Measurements from ENCODE around the gene NR3C1.

GRCh38 chr5:143402017-143402552 is 1.4 kb downstream of the NR3C1 start:
- TF ChIP-seq PPARA (CRISPR knock-in tag; IDR thresholded peaks at IDR 0.05; ENCODE audit: borderline replicate concordance) = no peak
- TF ChIP-seq, protein P1, sequence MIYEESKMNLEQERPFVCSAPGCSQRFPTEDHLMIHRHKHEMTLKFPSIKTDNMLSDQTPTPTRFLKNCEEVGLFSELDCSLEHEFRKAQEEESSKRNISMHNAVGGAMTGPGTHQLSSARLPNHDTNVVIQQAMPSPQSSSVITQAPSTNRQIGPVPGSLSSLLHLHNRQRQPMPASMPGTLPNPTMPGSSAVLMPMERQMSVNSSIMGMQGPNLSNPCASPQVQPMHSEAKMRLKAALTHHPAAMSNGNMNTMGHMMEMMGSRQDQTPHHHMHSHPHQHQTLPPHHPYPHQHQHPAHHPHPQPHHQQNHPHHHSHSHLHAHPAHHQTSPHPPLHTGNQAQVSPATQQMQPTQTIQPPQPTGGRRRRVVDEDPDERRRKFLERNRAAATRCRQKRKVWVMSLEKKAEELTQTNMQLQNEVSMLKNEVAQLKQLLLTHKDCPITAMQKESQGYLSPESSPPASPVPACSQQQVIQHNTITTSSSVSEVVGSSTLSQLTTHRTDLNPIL (CRISPR knock-in tag; IDR thresholded peaks at IDR 0.05; ENCODE audit: low read depth) = no peak
- TF ChIP-seq TOX (CRISPR knock-in tag; IDR thresholded peaks at IDR 0.05; ENCODE audit: borderline replicate concordance) = no peak
- TF ChIP-seq TCF4 (CRISPR knock-in tag; IDR thresholded peaks at IDR 0.05; ENCODE audit: borderline replicate concordance) = no peak
- TF ChIP-seq BACH2 (CRISPR knock-in tag; IDR thresholded peaks at IDR 0.05; ENCODE audit: borderline replicate concordance) = no peak
- TF ChIP-seq, protein P2, sequence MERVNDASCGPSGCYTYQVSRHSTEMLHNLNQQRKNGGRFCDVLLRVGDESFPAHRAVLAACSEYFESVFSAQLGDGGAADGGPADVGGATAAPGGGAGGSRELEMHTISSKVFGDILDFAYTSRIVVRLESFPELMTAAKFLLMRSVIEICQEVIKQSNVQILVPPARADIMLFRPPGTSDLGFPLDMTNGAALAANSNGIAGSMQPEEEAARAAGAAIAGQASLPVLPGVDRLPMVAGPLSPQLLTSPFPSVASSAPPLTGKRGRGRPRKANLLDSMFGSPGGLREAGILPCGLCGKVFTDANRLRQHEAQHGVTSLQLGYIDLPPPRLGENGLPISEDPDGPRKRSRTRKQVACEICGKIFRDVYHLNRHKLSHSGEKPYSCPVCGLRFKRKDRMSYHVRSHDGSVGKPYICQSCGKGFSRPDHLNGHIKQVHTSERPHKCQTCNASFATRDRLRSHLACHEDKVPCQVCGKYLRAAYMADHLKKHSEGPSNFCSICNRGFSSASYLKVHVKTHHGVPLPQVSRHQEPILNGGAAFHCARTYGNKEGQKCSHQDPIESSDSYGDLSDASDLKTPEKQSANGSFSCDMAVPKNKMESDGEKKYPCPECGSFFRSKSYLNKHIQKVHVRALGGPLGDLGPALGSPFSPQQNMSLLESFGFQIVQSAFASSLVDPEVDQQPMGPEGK (CRISPR knock-in tag; IDR thresholded peaks at IDR 0.05; ENCODE audit: borderline replicate concordance) = no peak
- TF ChIP-seq OSR1 (CRISPR knock-in tag; IDR thresholded peaks at IDR 0.05) = no peak
- TF ChIP-seq ZNF565 (CRISPR knock-in tag; conservative IDR thresholded peaks at IDR 0.05; ENCODE audit: low read depth) = no peak
- TF ChIP-seq ZC3H10 (CRISPR knock-in tag; IDR thresholded peaks at IDR 0.05) = no peak
- TF ChIP-seq ARNTL (CRISPR knock-in tag; IDR thresholded peaks at IDR 0.05; ENCODE audit: borderline replicate concordance, low read depth) = no peak
- no peak for TF ChIP-seq POU6F1 (CRISPR knock-in tag; IDR thresholded peaks at IDR 0.05; ENCODE audit: borderline replicate concordance, low read depth)
- TF ChIP-seq, protein P3, sequence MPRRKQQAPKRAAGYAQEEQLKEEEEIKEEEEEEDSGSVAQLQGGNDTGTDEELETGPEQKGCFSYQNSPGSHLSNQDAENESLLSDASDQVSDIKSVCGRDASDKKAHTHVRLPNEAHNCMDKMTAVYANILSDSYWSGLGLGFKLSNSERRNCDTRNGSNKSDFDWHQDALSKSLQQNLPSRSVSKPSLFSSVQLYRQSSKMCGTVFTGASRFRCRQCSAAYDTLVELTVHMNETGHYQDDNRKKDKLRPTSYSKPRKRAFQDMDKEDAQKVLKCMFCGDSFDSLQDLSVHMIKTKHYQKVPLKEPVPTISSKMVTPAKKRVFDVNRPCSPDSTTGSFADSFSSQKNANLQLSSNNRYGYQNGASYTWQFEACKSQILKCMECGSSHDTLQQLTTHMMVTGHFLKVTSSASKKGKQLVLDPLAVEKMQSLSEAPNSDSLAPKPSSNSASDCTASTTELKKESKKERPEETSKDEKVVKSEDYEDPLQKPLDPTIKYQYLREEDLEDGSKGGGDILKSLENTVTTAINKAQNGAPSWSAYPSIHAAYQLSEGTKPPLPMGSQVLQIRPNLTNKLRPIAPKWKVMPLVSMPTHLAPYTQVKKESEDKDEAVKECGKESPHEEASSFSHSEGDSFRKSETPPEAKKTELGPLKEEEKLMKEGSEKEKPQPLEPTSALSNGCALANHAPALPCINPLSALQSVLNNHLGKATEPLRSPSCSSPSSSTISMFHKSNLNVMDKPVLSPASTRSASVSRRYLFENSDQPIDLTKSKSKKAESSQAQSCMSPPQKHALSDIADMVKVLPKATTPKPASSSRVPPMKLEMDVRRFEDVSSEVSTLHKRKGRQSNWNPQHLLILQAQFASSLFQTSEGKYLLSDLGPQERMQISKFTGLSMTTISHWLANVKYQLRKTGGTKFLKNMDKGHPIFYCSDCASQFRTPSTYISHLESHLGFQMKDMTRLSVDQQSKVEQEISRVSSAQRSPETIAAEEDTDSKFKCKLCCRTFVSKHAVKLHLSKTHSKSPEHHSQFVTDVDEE (CRISPR knock-in tag; IDR thresholded peaks at IDR 0.05) = no peak

Measured in SK-N-SH treated with all-trans-retinoic acid at 6 μM for 48 hours (cell line).